Left ventricle myocardium inferior (tissue), 1 donor: Measurements from ENCODE around the gene ZNF821. TPM values are rescaled to one million over a fixed set of nuclear protein-coding genes. Genes with fewer than 3 reads are reported as not detected.
"Not testable (repeated sequence)": the region's sequence is repeated elsewhere in the genome, so short reads cannot be mapped to it uniquely, and the experiment has no call there.

Experiments
- DNase-seq: peaks from one replicate; pipeline ENCODE4 v3.0.0-alpha.2; 2020
- H3K27ac ChIP-seq: fragments of 200-600 bp; replicated peaks from 2 replicates; pipeline ENCODE4 v1.8.0; 2021
- H3K27me3 ChIP-seq: fragments of 200-600 bp; 2 replicates; pipeline ENCODE4 v1.8.0; 2021; ENCODE audit warnings: low read depth
- H3K36me3 ChIP-seq: fragments of 200-600 bp; 2 replicates; pipeline ENCODE4 v1.8.0; 2021
- H3K4me1 ChIP-seq: fragments of 200-600 bp; 2 replicates; pipeline ENCODE4 v1.8.0; 2021
- H3K4me3 ChIP-seq: fragments of 200-600 bp; 2 replicates; pipeline ENCODE4 v1.8.0; 2021; ENCODE audit warnings: mild to moderate bottlenecking, moderate library complexity
- H3K9me3 ChIP-seq: fragments of 200-600 bp; replicated peaks from 2 replicates; pipeline ENCODE4 v1.8.0; 2021
- intact Hi-C: fragments of 100-400 bp; cut with micrococcal nuclease; formaldehyde crosslinking; loops from one replicate; pipeline ENCODE4 v1.11.0; 2022
- total RNA-seq: library from RNA; stranded (reverse); fragmentation: NEBNext Ultra II Directional; extraction: Animal tissue kit (Norgen Biotek cat#: 25700); gene quantifications from one replicate; pipeline ENCODE4 v1.2.1, GENCODE V29; 2021
- TF ChIP-seq, protein P1 (sequence below): fragments of 200-600 bp; IDR thresholded peaks from 2 replicates; pipeline ENCODE4 v1.8.0; 2021; ENCODE audit warnings: antibody characterized with exemption, mild to moderate bottlenecking, borderline replicate concordance
- donor health status: DM: no; HTN: yes; CAD: no; lungs with severe emphysema.

Gene ZNF821
- total RNA-seq, 1 donor from 2014 or later: 3.0 TPM

DNA sequence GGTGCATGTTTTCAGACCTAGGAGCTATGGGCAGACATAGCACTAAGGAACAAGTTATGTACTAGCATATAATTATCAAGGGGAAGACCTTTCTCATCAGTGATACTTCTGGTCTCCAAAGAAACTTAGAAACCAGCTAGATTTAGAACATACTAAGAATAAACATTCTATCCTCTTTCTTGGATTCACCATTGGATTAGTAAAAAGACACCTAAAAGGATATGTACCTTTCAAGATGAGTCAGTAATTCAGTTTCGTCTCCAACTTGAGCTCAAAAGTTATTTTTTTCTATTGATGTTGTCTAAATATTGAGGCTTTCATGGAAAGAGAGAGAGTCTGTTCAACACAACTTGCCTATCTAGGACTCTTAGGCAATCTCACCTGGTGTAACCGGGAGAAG, 13.2 kb downstream of the ZNF821 start:
- no peaks in the 10 kb centered on the region for H3K27me3 ChIP-seq
- H3K4me3 ChIP-seq: no peak overlapping the region
- intact Hi-C loops: no loop called here
- TF ChIP-seq, protein P1, sequence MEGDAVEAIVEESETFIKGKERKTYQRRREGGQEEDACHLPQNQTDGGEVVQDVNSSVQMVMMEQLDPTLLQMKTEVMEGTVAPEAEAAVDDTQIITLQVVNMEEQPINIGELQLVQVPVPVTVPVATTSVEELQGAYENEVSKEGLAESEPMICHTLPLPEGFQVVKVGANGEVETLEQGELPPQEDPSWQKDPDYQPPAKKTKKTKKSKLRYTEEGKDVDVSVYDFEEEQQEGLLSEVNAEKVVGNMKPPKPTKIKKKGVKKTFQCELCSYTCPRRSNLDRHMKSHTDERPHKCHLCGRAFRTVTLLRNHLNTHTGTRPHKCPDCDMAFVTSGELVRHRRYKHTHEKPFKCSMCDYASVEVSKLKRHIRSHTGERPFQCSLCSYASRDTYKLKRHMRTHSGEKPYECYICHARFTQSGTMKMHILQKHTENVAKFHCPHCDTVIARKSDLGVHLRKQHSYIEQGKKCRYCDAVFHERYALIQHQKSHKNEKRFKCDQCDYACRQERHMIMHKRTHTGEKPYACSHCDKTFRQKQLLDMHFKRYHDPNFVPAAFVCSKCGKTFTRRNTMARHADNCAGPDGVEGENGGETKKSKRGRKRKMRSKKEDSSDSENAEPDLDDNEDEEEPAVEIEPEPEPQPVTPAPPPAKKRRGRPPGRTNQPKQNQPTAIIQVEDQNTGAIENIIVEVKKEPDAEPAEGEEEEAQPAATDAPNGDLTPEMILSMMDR: no peak
- no peak for DNase-seq
- no peaks in the 10 kb centered on the region for H3K9me3 ChIP-seq
- no peak overlapping the region for H3K27ac ChIP-seq
- H3K4me1 ChIP-seq: no peaks in the 10 kb centered on the region
- peaks cover 18% of the 10 kb centered on the region for H3K36me3 ChIP-seq

DNA sequence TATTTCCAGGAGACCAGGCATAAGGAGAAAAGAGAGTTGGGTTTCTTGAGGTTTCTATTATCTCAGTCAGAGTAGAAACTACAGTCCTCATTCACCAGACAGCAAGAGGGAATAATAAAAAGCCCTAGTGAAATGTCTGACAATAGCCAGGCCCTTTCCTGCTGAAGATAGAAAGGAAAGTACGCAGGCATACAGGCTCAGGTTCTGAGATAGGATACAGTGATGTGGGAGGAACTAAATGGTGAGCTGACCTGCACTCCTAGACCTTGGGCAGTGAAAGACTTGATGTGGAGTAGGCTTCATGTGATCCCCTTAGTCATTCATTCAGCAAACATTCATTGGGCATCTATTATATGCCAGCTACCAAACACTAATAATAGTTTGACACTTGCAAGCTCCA, 14.9 kb downstream of the ZNF821 start:
- Histone ChIP-seq H3K4me1 (no peaks in the 10 kb centered on the region), H3K36me3 (peaks cover 15% of the 10 kb centered on the region), H3K27ac (no peak overlapping the region), H3K4me3 (no peak overlapping the region), H3K9me3 (no peaks in the 10 kb centered on the region), H3K27me3 (no peaks in the 10 kb centered on the region)
- no peak for DNase-seq
- intact Hi-C loops: no loop called here
- TF ChIP-seq, protein P1: no peak

- H3K27me3 ChIP-seq: no peaks in the 10 kb centered on the region
- peaks cover 22% of the 10 kb centered on the region for H3K36me3 ChIP-seq
- intact Hi-C loops: no loop called here
- DNase-seq: no peak
- no peak overlapping the region for H3K4me3 ChIP-seq
- no peaks in the 10 kb centered on the region for H3K4me1 ChIP-seq
- H3K27ac ChIP-seq: no peak overlapping the region
- H3K9me3 ChIP-seq: no peaks in the 10 kb centered on the region
- TF ChIP-seq, protein P1: no peak
Measured at GRCh38 chr16:71867939-71868338, 16.0 kb downstream of the ZNF821 start.

- H3K4me3 ChIP-seq, H3K27ac ChIP-seq, H3K4me1 ChIP-seq, H3K9me3 ChIP-seq, DNase-seq, intact Hi-C loops, H3K27me3 ChIP-seq: not testable (repeated sequence)
- H3K36me3 ChIP-seq: peaks cover 23% of the 10 kb centered on the region
Measured at GRCh38 chr16:71867175-71867574, 16.8 kb downstream of the ZNF821 start.

- TF ChIP-seq, protein P1: no peak
- DNase-seq: no peak
- H3K27ac ChIP-seq: no peak overlapping the region
- intact Hi-C loops: no loop called here
- H3K36me3 ChIP-seq: peaks cover 38% of the 10 kb centered on the region
- H3K27me3 ChIP-seq: no peaks in the 10 kb centered on the region
- H3K9me3 ChIP-seq: no peaks in the 10 kb centered on the region
- no peaks in the 10 kb centered on the region for H3K4me1 ChIP-seq
- no peak overlapping the region for H3K4me3 ChIP-seq
Measured at GRCh38 chr16:71865173-71865863, 18.7 kb downstream of the ZNF821 start.

DNA sequence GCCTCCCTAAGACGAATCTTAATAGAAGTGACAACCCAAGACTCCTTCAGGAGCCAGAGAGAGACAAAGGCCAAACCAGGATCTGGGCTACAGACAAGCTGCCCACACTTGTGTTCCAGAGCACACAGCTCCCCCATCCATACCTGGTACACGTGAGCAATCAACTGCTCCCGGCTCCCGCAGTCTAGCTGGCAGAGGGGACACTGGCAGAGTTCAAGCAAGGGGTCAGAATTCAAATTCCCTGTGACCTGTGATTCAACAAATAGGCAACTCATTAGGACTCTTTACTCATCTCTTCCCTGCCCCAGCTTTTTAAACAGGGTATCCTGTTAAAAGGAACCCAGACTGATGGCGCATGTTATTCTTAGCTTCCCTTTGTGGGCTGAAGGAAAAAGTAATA, 20.0 kb downstream of the ZNF821 start:
- no peak overlapping the region for H3K4me3 ChIP-seq
- H3K27me3 ChIP-seq: no peaks in the 10 kb centered on the region
- H3K4me1 ChIP-seq: peaks cover 6% of the 10 kb centered on the region
- TF ChIP-seq, protein P1: no peak
- H3K36me3 ChIP-seq: peaks cover 41% of the 10 kb centered on the region
- no peaks in the 10 kb centered on the region for H3K9me3 ChIP-seq
- no peak for DNase-seq
- no peak overlapping the region for H3K27ac ChIP-seq
- intact Hi-C loops: no loop called here
